Choroid plexus epithelial cell (primary cell): ENCODE results near the gene NR6A1.

Experiments
- DNase-seq: peaks from one replicate; pipeline ENCODE4 v3.0.0-alpha.2; 2010; ENCODE audit warnings: low read depth
- H3K4me3 ChIP-seq: 2 replicates; pipeline ENCODE4 v1.5.1; 2011; ENCODE audit warnings: low read depth, mild to moderate bottlenecking, control low read depth, low read length, moderate library complexity
- CTCF ChIP-seq: conservative IDR thresholded peaks from 2 replicates; pipeline ENCODE4 v1.5.1; 2011; ENCODE audit warnings: low read depth, mild to moderate bottlenecking, control low read depth, inconsistent platforms, low read length, moderate library complexity

NR6A1 gene

GRCh38 chr9:124491049-124491975, 279.8 kb downstream of the NR6A1 start:
- TF ChIP-seq CTCF = no peak
- no peak overlapping the region for H3K4me3 ChIP-seq
- DNase-seq = no peak

GRCh38 chr9:124490004-124490403, 281.1 kb downstream of the NR6A1 start:
- no peak overlapping the region for H3K4me3 ChIP-seq
- no peak for TF ChIP-seq CTCF
- no peak for DNase-seq

GRCh38 chr9:124489222-124489621, 281.9 kb downstream of the NR6A1 start:
- TF ChIP-seq CTCF = no peak
- no peak overlapping the region for H3K4me3 ChIP-seq
- DNase-seq = no peak

GRCh38 chr9:124488641-124489210, 282.4 kb downstream of the NR6A1 start:
- DNase-seq = no peak
- TF ChIP-seq CTCF = no peak
- no peak overlapping the region for H3K4me3 ChIP-seq

GRCh38 chr9:124487260-124488182, 283.6 kb downstream of the NR6A1 start:
- TF ChIP-seq CTCF = no peak
- DNase-seq = no peak
- no peak overlapping the region for H3K4me3 ChIP-seq

- no peak for DNase-seq
- no peak for TF ChIP-seq CTCF
- no peak overlapping the region for H3K4me3 ChIP-seq
Measured at GRCh38 chr9:124486778-124487259, 284.3 kb downstream of the NR6A1 start.
